GM12878 (cell line): ENCODE results near the gene USB1.

Experiments used
- CBX5 ChIP-seq: sonication (generic); IDR thresholded peaks from 2 replicates; pipeline ENCODE4 v1.6.1; 2016; ENCODE audit warnings: low read depth, moderate library complexity, mild to moderate bottlenecking, inconsistent platforms
- CEBPB ChIP-seq, 2 experiments: fragments of 150-350 bp in 1 of 2; IDR thresholded peaks; 2 replicates each; pipeline ENCODE4 v1.6.1; 2012 to 2014; ENCODE audit warnings: low read depth in 2 of 2, low read length in 2 of 2, borderline replicate concordance in 1 of 2, inconsistent platforms in 1 of 2
- CTCF ChIP-seq, 3 experiments: IDR thresholded peaks in 2 of 3; conservative IDR thresholded peaks in 1 of 3; 2 replicates each; pipeline ENCODE4 v1.5.1; 2011; ENCODE audit warnings: low read depth in 3 of 3, low read length in 3 of 3, mild to moderate bottlenecking in 3 of 3, control low read depth in 2 of 3, moderate library complexity in 2 of 3, inconsistent platforms in 1 of 3, mixed read lengths in 1 of 3; ENCODE audit not compliant: control insufficient read depth in 2 of 3, insufficient read depth in 1 of 3; ENCODE audit errors: extremely low read depth in 1 of 3
- EP300 ChIP-seq, 2 experiments: fragments of 150-350 bp in 1 of 2; IDR thresholded peaks; 2 replicates each; pipeline ENCODE4 v1.6.1; 2011 to 2012; ENCODE audit warnings: low read depth in 2 of 2, low read length in 2 of 2, borderline replicate concordance in 1 of 2, improper control_type of control experiment in 1 of 2, inconsistent platforms in 1 of 2; ENCODE audit not compliant: control insufficient read depth in 1 of 2
- HCFC1 ChIP-seq: fragments of 150-350 bp; IDR thresholded peaks from 2 replicates; pipeline ENCODE4 v1.6.1; 2014; ENCODE audit warnings: low read length
- MXI1 ChIP-seq: fragments of 150-350 bp; IDR thresholded peaks from 2 replicates; pipeline ENCODE4 v1.6.1; 2011; ENCODE audit warnings: low read depth, mild to moderate bottlenecking, inconsistent platforms, low read length, improper control_type of control experiment
- POLR2AphosphoS5 ChIP-seq: IDR thresholded peaks from 2 replicates; pipeline ENCODE4 v1.6.1; 2011; ENCODE audit warnings: mild to moderate bottlenecking, low read length, inconsistent platforms
- RBBP5 ChIP-seq: fragments of 200-600 bp; sonication (generic); conservative IDR thresholded peaks from 2 replicates; pipeline ENCODE4 v1.6.1; 2016
- SREBF2 ChIP-seq: IDR thresholded peaks from 2 replicates; pipeline ENCODE4 v1.6.1; 2012; ENCODE audit warnings: mild to moderate bottlenecking, low read length
- SUZ12 ChIP-seq: fragments of 200-600 bp; sonication (generic); IDR thresholded peaks from one replicate; pipeline ENCODE4 v1.6.1; 2018; ENCODE audit warnings: antibody characterized with exemption, mild to moderate bottlenecking; ENCODE audit not compliant: unreplicated experiment
- TARDBP ChIP-seq: IDR thresholded peaks from 2 replicates; pipeline ENCODE4 v1.6.1; 2016; ENCODE audit warnings: borderline replicate concordance
- TF ChIP-seq, protein P1 (sequence below): fragments of 450-650 bp; IDR thresholded peaks from 2 replicates; pipeline ENCODE4 v1.6.1; 2016; ENCODE audit warnings: mild to moderate bottlenecking, moderate library complexity, borderline replicate concordance

DNA sequence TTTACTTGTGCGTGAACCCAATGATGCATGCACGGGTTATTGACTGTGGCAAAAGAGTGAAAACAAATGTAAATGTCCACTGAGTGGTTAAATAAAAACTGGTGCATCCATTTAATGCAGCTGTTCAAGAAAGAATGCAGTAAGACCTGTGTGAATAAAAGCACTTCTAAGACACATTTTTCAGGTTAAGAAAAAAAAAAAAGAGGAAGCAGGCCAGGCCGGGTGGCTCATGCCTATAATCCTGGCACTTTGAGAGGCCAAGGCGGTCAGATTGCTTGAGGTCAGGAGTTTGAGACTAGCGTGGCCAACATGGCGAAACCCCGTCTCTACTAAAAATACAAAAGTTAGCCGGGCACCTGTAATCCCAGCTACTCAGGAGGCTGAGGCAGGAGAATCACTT lies 42.1 kb upstream of the USB1 start:
- TF ChIP-seq CEBPB (IDR thresholded peaks at IDR 0.05; ENCODE audit: borderline replicate concordance in 1 of 2, low read depth in 2 of 2, low read length in 2 of 2) (no peak), CTCF (IDR thresholded peaks at IDR 0.05 in 2 of 3, conservative IDR thresholded peaks at IDR 0.05 in 1 of 3; ENCODE audit: control insufficient read depth in 2 of 3, extremely low read depth in 1 of 3, insufficient read depth in 1 of 3, low read depth in 3 of 3, low read length in 3 of 3) (no peak), POLR2AphosphoS5 (no peak), SREBF2 (no peak), HCFC1 (no peak), MXI1 (no peak), SUZ12 (no peak), EP300 (IDR thresholded peaks at IDR 0.05; ENCODE audit: borderline replicate concordance in 1 of 2, control insufficient read depth in 1 of 2, low read depth in 2 of 2, low read length in 2 of 2) (no peak), TARDBP (no peak), CBX5 (no peak), RBBP5 (no peak)
- TF ChIP-seq, protein P1, sequence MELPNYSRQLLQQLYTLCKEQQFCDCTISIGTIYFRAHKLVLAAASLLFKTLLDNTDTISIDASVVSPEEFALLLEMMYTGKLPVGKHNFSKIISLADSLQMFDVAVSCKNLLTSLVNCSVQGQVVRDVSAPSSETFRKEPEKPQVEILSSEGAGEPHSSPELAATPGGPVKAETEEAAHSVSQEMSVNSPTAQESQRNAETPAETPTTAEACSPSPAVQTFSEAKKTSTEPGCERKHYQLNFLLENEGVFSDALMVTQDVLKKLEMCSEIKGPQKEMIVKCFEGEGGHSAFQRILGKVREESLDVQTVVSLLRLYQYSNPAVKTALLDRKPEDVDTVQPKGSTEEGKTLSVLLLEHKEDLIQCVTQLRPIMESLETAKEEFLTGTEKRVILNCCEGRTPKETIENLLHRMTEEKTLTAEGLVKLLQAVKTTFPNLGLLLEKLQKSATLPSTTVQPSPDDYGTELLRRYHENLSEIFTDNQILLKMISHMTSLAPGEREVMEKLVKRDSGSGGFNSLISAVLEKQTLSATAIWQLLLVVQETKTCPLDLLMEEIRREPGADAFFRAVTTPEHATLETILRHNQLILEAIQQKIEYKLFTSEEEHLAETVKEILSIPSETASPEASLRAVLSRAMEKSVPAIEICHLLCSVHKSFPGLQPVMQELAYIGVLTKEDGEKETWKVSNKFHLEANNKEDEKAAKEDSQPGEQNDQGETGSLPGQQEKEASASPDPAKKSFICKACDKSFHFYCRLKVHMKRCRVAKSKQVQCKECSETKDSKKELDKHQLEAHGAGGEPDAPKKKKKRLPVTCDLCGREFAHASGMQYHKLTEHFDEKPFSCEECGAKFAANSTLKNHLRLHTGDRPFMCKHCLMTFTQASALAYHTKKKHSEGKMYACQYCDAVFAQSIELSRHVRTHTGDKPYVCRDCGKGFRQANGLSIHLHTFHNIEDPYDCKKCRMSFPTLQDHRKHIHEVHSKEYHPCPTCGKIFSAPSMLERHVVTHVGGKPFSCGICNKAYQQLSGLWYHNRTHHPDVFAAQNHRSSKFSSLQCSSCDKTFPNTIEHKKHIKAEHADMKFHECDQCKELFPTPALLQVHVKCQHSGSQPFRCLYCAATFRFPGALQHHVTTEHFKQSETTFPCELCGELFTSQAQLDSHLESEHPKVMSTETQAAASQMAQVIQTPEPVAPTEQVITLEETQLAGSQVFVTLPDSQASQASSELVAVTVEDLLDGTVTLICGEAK, result no peak
